OCI-LY1 (cell line): Measurements from ENCODE around the gene PLAAT5.
"Not testable (repeated sequence)": the region's sequence is repeated elsewhere in the genome, so short reads cannot be mapped to it uniquely, and the experiment has no call there.

ENCODE experiments used
- EZH2 ChIP-seq: fragments of 200-600 bp; sonication (generic), shearing (Covaris generic); IDR thresholded peaks from 2 replicates; pipeline ENCODE4 v1.8.0; 2017; ENCODE audit warnings: borderline replicate concordance, mixed run types, mild to moderate bottlenecking, antibody characterized with exemption, low read length, moderate library complexity, mixed read lengths
- TF ChIP-seq, protein P1 (sequence below): fragments of 200-600 bp; sonication (generic), shearing (Covaris generic); IDR thresholded peaks from 2 replicates; pipeline ENCODE4 v1.5.1; 2017; ENCODE audit warnings: mild to moderate bottlenecking, antibody characterized with exemption, low read length, moderate library complexity, mixed read lengths

- TF ChIP-seq, protein P1, sequence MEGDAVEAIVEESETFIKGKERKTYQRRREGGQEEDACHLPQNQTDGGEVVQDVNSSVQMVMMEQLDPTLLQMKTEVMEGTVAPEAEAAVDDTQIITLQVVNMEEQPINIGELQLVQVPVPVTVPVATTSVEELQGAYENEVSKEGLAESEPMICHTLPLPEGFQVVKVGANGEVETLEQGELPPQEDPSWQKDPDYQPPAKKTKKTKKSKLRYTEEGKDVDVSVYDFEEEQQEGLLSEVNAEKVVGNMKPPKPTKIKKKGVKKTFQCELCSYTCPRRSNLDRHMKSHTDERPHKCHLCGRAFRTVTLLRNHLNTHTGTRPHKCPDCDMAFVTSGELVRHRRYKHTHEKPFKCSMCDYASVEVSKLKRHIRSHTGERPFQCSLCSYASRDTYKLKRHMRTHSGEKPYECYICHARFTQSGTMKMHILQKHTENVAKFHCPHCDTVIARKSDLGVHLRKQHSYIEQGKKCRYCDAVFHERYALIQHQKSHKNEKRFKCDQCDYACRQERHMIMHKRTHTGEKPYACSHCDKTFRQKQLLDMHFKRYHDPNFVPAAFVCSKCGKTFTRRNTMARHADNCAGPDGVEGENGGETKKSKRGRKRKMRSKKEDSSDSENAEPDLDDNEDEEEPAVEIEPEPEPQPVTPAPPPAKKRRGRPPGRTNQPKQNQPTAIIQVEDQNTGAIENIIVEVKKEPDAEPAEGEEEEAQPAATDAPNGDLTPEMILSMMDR, result not testable (repeated sequence)
- not testable (repeated sequence) for TF ChIP-seq EZH2
Observed at GRCh38 chr11:63529373-63529772, 38.4 kb upstream of the PLAAT5 start.
